HL-60 (cell line): ENCODE measurements around the gene SHKBP1.

Experiments used
- DNase-seq, 2 experiments: peaks; one replicate each; pipeline ENCODE4 v3.0.0-alpha.2; 2010 to 2020; ENCODE audit warnings: low read depth in 1 of 2, low spot score in 1 of 2
- H3K27ac ChIP-seq: fragments of 250-450 bp; sonication (Bioruptor Pico); replicated peaks from 2 replicates; pipeline ENCODE4 v1.5.1; 2020; ENCODE audit warnings: mild to moderate bottlenecking, moderate library complexity
- H3K27me3 ChIP-seq: fragments of 250-450 bp; sonication (Bioruptor Pico); 2 replicates; pipeline ENCODE4 v1.5.1; 2021; ENCODE audit warnings: mild to moderate bottlenecking, moderate library complexity; ENCODE audit not compliant: insufficient read depth, poor library complexity, severe bottlenecking
- H3K4me3 ChIP-seq: replicated peaks from 2 replicates; pipeline ENCODE4 v1.5.1; 2011; ENCODE audit warnings: mild to moderate bottlenecking, control low read depth, low read length; ENCODE audit not compliant: insufficient read depth
- CTCF ChIP-seq: IDR thresholded peaks from one replicate; pipeline ENCODE4 v1.5.1; 2011; ENCODE audit warnings: low read length, control low read depth, inconsistent platforms; ENCODE audit not compliant: insufficient read depth
- GABPA ChIP-seq: IDR thresholded peaks from 2 replicates; pipeline ENCODE4 v1.6.1; 2012; ENCODE audit warnings: low read depth
- POLR2AphosphoS5 ChIP-seq: IDR thresholded peaks from 2 replicates; pipeline ENCODE4 v1.6.1; 2012; ENCODE audit warnings: low read depth
- REST ChIP-seq: IDR thresholded peaks from 2 replicates; pipeline ENCODE4 v1.6.1; 2012; ENCODE audit warnings: low read depth; ENCODE audit not compliant: insufficient replicate concordance
- SPI1 ChIP-seq: IDR thresholded peaks from 2 replicates; pipeline ENCODE4 v1.6.1; 2012; ENCODE audit warnings: low read depth, mild to moderate bottlenecking, borderline replicate concordance
- long read RNA-seq: library from polyadenylated mRNA; unstranded; transcript quantifications from one replicate; pipeline ENCODE4 v2.0.0, GENCODE V29; 2020

SHKBP1 gene
- long read RNA-seq, transcript SHKBP1-201 (18 exons, 2,363 nt), result major isoform, 742 of 950 reads
- long read RNA-seq, partial matches to known transcripts, result 12 of 950 reads
- long read RNA-seq, other reads (novel, unspliced or antisense), result 196 of 950 reads

- TF ChIP-seq REST, result no peak
- TF ChIP-seq GABPA, result peak; percentile 60; the same call in 1 of the 2 replicates
- TF ChIP-seq CTCF, result no peak
- peak; percentile 39; the same call in 1 of the 2 replicates for TF ChIP-seq POLR2AphosphoS5
- no peak for TF ChIP-seq SPI1
- DNase-seq, result peak; percentile 93 to 95
- H3K27ac ChIP-seq, result peak within 1 kb of the TSS; percentile 82
- no peaks in the 10 kb centered on the region for H3K27me3 ChIP-seq
- H3K4me3 ChIP-seq, result peak within 1 kb of the TSS; percentile 62
These were observed at the start of gene SHKBP1 for GRCh38 chr19:40576585-40577451. Gene SHKBP1, plus strand, starts transcription at chr19:40576873. Its CDS starts 27 bp downstream, at chr19:40576900.

- no peak for DNase-seq
- Histone ChIP-seq H3K27ac (no peak overlapping the region), H3K4me3 (no peak overlapping the region), H3K27me3 (peaks cover 10% of the 10 kb centered on the region)
- no peak for TF ChIP-seq CTCF
- no peak for TF ChIP-seq REST
- no peak for TF ChIP-seq POLR2AphosphoS5
- no peak for TF ChIP-seq GABPA
- no peak for TF ChIP-seq SPI1
These were observed 48.6 kb upstream of the SHKBP1 start for GRCh38 chr19:40528078-40528477.

GRCh38 chr19:40528533-40529092, 48.1 kb upstream of the SHKBP1 start:
- DNase-seq, result no peak
- Histone ChIP-seq H3K27me3 (peaks cover 10% of the 10 kb centered on the region), H3K27ac (no peak overlapping the region), H3K4me3 (no peak overlapping the region)
- TF ChIP-seq GABPA (no peak), POLR2AphosphoS5 (no peak), CTCF (no peak), SPI1 (no peak), REST (no peak)
